HUDEP-2 (cell line): ENCODE measurements around the gene AAK1.

ENCODE experiments used
- DNase-seq, 76 experiments: peaks; one replicate each; lab custom pipeline; 2025; ENCODE audit not compliant: unreplicated experiment in 76 of 76; lab: John Stamatoyannopoulos, UW

Gene AAK1

DNA sequence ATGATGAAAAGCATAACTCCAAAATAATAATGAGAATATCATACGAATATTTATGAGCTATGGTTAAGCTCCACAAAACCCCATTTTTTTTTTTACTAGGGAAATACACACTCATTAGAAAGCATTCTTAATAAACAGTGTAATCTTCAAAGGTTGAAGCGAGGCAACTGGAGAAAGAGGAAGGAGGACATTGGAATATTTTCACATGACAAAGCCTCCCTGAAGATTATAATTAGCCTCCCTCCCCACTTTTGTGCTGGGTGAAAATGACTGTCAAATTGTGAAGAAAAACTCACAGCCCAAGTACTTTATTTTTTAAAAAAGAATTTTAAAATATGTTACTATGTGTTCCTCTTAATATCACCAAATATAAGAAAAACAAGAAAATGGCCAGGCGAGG lies 142.2 kb downstream of the AAK1 start:
- no peak for DNase-seq

DNA sequence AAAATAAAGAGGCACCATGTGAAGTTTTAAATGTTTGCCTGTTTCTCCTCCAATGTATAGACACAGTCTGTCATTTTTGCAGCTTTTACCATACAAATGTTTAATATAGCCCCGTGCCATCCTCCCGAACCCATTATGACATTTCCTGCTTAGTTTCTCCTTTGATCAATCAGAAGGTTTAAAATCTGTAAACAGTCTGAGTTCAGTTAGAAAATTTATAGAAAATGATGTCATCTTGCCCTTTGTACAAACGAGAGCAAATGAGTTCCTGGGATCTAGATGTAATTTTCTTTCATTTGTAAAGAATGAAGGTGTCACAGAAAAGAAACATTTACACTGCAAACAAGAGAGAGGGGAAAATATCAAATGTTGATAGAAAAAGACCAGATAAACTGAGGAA lies 143.6 kb downstream of the AAK1 start:
- no peak for DNase-seq

DNA sequence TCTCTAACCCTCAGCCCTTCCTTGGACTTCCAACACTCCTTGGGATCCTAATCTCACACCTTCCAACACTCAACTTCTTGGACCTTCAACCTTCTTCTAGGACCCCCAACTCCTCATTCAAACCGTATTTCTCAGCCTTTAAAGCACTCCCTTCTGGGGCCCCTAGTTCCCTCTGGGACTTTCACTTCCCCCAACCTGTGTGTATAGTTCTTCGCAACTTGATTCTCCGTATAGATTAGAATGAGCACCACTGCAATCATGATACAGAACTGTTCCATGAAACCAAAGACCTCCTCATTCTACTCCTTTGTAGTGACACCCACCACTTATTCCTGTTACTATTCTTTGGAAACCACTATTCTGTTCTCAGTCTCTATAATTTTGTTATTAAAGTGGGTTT lies 144.3 kb downstream of the AAK1 start:
- no peak for DNase-seq

DNA sequence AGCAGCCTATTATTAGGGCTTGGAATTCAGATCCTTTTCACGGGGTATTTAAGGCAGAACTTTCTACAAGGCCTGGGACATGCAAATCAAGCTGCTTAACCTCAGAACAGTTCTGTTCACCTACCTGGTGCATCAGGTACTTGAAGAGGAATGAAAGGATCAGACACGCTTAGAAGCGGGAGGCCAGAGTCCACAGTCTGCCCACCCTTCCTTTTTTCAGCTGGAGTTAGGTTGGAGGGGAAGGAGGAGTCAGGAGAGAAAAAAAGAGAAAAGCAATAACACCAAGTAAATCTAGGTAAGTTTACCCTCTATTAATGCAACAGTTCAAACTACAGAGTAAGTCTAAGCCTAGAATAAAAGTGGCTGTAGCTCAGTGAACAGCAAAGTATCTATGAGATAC lies 147.7 kb downstream of the AAK1 start:
- no peak for DNase-seq

DNA sequence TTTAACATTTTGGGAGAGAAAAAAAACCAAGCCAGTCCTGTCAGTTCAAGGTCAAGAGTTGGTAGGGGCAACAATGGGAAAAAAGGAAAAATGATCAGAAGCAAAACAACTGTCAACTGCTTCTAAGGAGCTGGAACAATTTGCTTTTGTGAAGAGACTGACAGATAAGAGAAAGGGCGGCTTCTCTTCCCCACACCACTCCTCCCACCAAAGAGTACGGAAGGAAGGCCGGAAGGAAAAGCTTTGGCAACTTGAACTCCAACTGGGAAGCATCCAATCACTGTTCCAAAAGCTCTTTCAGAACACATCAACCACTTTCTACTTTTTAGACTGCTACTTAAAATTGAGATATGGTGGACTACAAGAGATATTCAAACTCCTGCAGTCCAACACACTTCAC lies 148.5 kb downstream of the AAK1 start:
- no peak for DNase-seq

DNA sequence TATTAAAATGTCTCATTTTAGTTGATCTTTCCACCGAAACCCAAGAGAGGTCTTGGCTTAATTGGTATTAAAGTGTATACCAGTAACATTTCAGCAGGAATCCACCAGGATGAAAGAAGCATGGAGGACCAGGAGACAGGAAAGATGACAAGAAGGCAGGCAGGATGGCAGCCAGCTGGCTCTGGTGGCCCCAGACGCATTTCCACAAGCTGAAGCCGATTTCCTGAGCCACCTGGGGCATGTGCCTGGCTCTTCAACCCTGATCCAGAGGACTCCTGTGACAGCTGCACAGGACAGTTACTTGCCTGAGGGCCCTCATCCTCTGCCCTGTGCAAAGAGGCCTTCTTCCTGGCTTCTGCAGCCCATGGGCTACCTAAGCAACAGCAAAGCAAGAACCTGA lies 149.4 kb downstream of the AAK1 start:
- no peak for DNase-seq

DNA sequence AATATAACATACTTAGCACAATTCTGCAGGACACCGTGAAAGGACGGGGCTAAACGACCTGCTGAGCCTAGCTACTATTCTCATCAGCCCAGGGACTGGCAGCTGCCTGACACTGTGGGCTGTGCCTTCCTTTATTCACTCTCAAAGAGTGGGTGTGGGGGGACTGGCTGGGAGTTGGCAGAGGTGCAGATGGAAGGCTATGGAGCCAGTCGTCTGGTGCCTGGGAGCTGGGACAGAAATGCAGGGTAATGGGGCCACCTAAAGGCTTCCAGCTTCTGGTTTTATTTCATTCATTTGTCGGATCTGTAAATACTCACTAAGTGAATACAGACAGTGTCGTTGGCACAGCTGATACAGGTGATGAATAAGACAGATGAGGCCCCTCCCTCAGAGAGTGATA lies 150.3 kb downstream of the AAK1 start:
- peak in 1 of 76 experiments; percentile 2 for DNase-seq

DNA sequence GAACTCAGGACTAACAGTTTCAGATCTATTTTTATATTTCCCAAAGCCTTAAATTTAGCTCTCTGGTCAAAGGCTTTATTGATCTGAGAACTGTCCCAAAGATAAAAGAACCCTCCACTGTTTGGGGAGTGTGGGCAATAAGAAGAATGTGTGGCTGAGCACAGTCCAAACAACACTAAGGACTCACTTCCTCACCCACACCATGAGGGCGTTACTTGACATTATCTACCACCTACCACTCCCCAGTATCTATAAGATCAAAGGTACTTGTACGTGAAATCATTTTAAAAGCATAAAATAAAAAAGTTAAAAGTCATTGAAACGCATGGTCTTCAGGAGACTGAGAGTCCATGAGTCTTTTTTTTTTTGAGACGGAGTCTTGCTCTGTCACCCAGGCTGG lies 151.7 kb downstream of the AAK1 start:
- DNase-seq, result no peak

DNA sequence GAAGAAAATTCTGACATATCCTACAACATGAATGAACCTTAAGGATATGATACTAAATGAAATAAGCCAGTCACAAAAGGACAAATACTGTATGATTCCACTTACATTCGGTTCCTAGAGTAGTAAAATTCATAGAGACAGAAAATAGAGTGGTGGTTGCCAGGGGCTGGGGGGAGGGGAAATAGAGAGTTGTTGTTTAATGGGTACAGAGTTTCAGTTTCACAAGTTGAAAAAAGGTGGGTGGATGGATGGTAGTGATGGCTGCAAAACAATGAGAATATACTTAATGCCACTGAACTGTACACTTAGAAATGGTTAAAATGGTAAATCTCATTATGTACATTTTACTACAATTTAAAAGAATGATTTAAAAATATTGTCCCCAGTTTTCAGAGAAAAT lies 153.1 kb downstream of the AAK1 start:
- DNase-seq, result no peak

DNA sequence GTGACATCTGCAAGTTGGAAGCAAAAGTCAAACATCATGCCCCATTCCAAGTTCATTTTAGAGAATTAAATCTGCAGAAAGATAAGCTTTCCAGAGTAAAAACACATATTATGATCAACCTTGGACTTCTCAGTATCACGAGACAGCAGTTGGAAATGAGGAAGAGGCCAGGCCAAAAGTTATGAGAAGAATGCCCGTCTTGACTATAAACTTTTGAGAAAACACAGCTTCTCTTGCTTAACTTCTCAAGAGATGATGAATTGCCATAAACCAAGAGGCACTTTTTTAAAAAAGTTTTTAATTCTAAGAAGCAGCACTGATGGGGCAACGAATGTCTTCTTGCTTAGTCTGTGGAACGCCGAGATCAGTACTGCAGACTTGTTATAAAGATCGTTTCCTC lies 153.7 kb downstream of the AAK1 start:
- no peak for DNase-seq

DNA sequence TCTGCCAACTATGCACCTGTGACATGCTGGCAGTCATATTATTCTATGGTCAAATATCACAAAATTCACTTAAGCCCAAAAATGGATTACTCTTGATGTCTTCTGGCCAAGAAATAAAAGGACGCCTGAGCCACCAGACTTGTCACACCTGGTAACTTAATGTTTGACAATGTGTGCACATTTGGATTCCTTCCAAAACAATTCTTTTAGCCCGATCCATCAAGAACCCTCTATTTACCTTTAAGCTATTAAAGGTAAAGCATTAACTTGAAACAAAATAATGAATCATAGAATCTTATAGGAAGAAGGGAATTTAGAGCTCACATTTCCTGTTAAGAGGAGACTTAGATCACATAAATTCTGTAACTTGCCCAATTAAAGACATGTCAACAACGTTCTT lies 159.8 kb downstream of the AAK1 start:
- no peak for DNase-seq

DNA sequence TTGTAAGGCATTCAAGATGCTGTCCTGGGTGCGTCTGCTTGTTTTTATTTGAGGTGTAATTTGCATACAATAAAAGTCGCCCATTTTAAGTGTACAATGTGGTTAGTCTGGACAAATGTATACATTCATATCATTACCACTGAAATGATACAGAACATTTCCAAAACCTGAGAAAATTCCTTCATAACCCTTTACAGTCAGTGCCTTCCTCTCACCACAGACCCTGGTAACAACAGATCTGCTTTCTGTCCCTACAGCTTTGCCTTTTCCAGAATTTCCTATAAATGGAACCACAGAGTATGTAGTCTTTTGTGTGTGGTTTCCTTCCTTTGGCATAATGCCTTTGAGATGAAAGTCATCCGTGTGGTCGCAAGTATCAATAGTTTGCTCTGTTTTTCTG lies 160.5 kb downstream of the AAK1 start:
- DNase-seq, result no peak

DNA sequence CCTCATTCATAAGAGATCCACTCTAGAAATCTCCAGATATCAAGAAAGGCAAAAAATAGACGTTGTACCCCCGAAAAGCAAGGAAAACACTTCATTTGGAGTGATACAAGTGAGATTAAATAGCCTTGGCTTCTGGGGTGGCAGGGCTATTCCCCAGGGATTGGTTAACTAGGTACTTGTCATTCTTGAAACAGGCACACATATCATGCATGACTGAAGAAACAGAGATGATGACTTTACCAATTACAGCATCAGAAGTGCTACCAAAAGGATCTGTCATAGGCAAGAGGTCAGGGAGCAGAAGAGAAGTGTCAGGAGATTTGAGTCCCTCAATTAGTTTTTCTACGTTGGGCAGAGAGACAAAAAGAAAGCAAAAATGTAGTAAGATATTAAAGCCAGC lies 161.1 kb downstream of the AAK1 start:
- no peak for DNase-seq

DNA sequence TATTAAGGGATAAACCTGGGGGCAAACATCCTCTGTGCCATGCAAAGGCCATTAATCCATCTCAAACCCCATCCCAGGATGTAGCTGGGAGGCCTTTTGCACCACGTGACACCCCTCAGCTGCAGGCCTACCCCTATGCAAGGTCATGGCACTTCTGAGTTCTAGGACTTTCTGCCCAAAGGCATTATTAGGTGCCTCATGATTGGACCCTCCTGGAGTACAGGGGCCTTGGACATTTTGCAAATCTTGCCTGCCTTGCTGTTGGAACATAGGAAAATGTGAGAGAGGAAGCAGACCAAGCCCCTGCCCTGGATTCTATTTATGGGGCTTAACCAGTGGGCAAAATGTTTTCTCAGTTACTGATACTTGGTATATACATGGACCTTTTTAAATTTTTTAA lies 162.1 kb downstream of the AAK1 start:
- DNase-seq, result no peak

DNA sequence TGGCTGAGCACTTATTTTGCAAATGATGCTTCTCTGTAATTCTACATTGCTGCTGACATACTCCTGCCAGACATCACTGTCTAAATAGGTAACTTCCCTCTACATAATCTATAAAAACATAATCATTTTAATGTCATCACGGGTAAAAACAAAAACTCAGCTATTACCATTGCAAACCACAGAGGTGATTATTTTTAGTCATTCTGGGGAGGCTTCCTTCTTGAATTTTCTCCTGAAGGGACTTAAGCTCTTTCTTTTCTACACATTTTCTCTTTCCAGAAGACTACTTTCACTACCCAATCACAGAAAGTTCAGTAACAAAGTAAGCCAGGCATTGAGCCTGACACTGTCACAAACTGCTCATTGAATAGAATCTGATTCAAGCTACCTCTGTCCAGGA lies 165.9 kb downstream of the AAK1 start:
- no peak for DNase-seq

DNA sequence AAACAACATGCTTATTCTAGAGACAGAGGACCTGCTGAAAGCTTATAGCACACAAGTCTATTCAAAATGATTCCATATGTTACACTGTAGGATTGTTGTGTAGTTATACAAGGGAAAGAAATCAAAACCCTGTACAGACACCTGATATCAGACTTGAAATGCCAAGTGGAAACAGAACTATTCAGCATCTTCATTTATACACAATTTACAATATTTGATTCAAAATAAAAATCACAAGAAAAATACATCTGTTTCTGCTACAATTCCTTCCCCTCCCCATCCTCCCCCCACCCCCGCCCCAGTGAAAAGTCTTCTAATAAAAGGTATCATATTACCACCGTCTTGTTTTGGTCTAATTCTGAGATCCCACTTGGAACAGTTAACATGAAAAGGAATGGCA lies 168.9 kb downstream of the AAK1 start:
- no peak for DNase-seq

DNA sequence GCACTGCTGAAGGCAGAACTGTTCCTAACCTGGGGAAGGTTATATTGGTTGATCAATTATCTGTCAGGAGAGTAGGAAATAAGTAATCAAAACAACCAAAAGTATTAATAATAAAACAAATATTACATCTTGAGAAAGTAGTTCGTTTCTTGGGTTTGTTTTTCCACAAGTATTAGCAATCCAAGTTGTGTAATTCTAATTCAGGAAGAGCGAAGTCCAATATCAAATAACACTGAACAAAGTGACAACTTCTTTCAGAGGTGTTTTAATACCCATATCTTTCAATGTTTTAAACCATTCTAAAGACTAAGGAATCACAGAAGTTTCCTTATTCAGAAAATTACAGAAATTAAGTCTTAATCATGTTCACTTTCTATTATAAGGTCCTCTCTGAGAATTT lies 171.7 kb downstream of the AAK1 start:
- DNase-seq, result no peak

DNA sequence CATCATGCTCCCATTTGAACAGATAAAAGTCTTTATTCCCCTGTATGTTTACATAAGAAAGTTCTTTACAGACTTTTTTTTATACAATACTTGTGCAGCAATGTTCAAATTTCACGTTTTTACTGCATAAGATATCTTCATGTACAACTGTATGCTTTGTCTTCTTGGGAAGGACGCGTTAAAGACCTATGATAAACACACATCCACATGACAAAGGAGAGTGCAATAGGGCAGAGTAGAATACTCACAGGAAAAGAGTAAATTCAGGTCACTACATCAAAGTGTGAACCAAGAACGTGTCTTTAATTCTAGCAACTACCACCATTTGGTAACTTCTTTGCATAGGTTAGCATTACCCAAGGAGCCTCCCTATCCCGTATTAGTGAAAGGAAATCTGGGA lies 172.6 kb downstream of the AAK1 start:
- no peak for DNase-seq

DNA sequence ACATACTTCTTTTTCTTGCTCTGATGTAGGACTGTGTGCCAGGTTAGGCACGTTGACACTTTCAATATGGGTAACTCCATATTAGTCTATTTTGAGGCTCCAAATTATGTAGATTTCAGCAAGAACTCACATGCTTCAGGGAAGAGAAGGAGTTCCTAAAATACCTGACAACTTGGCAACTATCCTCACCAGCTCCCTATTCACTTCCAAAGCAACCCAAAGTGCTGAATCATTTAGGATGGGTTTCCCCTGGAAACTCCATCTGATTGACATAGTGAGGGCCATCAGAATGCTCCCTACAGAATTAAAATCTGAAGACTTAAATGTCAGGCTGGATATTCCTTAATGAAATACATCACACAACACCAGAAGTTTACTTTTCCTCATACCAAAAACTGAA lies 173.8 kb downstream of the AAK1 start:
- no peak for DNase-seq

DNA sequence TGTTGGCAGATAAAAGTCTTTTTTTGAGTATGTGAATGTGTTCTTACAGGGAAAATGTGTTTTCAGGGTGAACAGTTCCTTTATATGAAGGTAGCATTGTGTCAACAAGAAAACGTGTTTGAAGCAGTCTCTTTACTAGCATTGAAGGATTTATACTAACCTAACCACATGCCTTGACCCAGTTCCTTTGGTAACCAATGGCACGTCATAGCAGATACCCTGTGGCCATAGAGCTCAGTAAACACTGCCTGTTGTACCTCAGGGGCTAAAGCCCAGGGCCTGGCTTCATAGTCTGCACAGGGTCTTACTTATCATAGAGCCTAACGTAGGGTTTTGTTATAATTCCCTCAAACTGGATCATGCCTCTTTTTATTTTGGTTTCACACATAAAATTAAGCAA lies 174.2 kb downstream of the AAK1 start:
- peak in 1 of 76 experiments; percentile 1 for DNase-seq

DNA sequence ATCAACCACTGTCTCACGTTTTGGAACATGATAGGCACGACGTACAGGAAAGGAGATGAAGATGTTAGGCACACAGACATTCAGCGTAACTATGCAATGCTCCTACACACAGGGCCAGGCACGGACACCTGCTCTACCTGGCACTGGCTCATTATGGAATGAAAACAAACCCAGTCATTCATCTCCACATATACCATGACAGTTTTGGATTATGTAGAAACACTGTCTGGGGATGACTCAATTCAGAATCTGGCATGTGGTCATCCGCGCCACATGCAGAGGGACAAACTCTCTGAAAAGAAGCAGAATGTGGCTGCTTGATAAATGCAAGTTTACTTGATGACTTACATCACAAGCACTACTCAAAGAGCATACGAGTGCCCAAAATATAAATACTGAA lies 176.8 kb downstream of the AAK1 start:
- no peak for DNase-seq

DNA sequence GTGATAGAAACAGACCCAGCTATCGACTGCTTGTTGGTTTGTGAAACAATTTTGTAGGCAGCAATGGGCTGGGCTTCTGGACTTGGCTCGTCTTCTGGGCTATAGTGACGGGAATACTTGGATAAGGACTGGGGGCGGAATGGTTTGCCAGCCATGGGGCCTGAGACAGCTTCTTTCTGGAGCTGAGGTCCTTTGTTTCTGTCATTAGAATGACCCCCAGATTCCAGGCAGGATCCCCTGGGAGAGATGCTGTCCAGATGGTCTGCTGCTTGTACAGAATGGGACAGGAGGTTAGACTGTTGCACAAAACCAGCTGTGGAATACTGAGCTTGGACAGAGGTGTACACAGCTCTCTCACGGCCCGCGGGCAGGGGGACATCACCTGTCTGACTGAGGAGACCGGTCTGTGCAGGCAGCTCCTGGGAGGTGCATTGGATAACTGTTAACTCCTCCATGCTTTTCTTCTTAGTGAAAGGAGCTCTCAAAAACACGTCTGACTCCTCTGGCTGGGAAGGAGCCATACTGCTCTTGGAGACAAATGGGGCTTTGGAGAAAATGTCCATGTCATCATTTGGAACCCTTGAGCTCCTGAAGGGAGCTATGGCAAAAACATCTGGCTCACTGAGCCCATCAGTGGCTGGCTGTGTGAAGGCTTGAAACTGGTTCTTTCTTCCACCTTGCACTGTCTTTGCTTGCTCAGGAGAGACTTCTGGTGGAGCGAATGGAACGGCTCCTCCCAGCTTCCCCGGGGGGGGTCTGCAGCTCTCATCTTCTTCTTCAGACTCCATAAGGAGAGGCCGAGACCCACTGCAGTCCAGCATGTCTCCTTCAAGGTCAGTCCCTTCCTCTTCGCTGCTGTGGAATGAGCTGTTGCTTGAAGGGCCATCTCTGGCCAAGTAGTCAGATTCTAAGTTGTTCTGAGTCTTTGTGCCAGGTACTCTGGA lies 177.8 kb downstream of the AAK1 start:
- DNase-seq, result no peak

DNA sequence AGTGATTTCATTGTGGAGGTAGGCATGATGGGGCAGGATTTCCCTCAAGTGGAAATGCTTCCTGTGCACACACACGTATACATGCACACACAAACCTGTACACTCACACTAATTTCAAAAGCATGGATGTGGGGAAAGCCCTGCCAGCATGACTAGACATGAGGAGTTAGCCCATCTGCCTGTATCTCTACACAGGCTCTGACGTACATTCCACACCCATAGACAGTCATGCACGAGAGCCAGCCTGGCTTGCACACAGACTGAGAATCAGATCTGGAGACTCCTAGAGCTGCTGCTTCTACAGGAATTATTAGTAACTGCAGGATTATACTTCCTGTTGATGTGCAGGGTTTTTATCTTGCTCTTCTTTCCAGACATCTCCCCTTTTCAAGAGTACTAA lies 179.0 kb downstream of the AAK1 start:
- DNase-seq, result no peak
